Activated CD4-positive, alpha-beta memory T cell treated with anti-CD3 and anti-CD28 coated beads for 36 hours (primary cell): ENCODE data around the gene SBSN. TPM values are rescaled to one million over a fixed set of nuclear protein-coding genes. Genes with fewer than 3 reads are reported as not detected.

Source experiments
- CTCF ChIA-PET: fragments of 350-600 bp; sonication (Branson Sonifier 250); formaldehyde crosslinking; loops from one replicate; lab custom pipeline; 2021; ENCODE audit warnings: antibody characterized with exemption, inconsistent platforms; lab: Charles Lee
- POLR2A ChIA-PET: fragments of 350-600 bp; sonication (Branson Sonifier 250); formaldehyde crosslinking; loops from one replicate; lab custom pipeline; 2021; ENCODE audit warnings: antibody characterized with exemption; lab: Charles Lee
- DNase-seq: peaks from one replicate; pipeline ENCODE4 v3.0.0-alpha.2; 2020
- H3K27ac Mint-ChIP-seq: one replicate; pipeline ENCODE4 v1.8.0; 2021; ENCODE audit warnings: mixed read lengths
- H3K27me3 Mint-ChIP-seq: one replicate; pipeline ENCODE4 v1.8.0; 2021; ENCODE audit warnings: mixed read lengths
- H3K36me3 Mint-ChIP-seq: one replicate; pipeline ENCODE4 v1.8.0; 2021; ENCODE audit warnings: mixed read lengths
- H3K4me1 Mint-ChIP-seq: one replicate; pipeline ENCODE4 v1.8.0; 2021; ENCODE audit warnings: low read depth, mixed read lengths
- H3K4me3 Mint-ChIP-seq: one replicate; pipeline ENCODE4 v1.8.0; 2021; ENCODE audit warnings: mild to moderate bottlenecking, mixed read lengths
- H3K9me3 Mint-ChIP-seq: one replicate; pipeline ENCODE4 v1.8.0; 2021; ENCODE audit warnings: mixed read lengths
- intact Hi-C: fragments of 100-400 bp; cut with micrococcal nuclease; formaldehyde crosslinking; loops from one replicate; pipeline ENCODE4 v1.15.1; 2023
- total RNA-seq, 2 experiments: library from RNA; stranded (reverse); gene quantifications; one replicate each; pipeline ENCODE4 v1.2.3, GENCODE V29; 2021

The SBSN gene
- total RNA-seq, 2 experiments from 2014 or later = 0.10 TPM; not detected in 1

DNA sequence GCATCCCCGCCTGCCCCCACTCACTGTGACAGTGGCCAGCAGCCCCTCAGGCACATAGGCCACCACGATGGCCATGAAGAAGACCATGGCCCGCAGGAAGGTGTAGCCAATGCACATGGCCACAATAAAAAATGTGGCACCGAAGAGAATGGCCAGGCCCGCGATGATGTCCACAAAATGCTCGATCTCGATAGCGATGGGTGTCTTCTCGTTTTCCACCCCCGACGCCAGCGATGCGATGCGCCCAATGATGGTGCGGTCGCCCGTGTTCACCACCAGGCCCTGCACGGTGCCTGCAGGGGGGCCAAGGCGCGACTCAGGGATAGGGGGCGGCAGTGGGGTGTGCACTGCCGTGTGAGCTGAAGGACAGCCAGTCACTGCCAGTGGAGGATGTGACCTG lies 31.7 kb upstream of the SBSN start:
- no peak for DNase-seq
- Mint-ChIP-seq H3K27ac (no peak overlapping the region), H3K36me3 (no peaks in the 10 kb centered on the region), H3K9me3 (no peaks in the 10 kb centered on the region), H3K4me1 (peaks cover 9% of the 10 kb centered on the region), H3K27me3 (peaks cover 42% of the 10 kb centered on the region), H3K4me3 (no peak overlapping the region)
- CTCF ChIA-PET = interaction anchor here (1.4 to 5.2 kb wide), 2 partner anchors 11 to 49 kb away, joined by 3 to 31 read pairs; no protein-coding TSS in a partner anchor
- intact Hi-C loops = no loop called here
- POLR2A ChIA-PET = no interaction called here

DNA sequence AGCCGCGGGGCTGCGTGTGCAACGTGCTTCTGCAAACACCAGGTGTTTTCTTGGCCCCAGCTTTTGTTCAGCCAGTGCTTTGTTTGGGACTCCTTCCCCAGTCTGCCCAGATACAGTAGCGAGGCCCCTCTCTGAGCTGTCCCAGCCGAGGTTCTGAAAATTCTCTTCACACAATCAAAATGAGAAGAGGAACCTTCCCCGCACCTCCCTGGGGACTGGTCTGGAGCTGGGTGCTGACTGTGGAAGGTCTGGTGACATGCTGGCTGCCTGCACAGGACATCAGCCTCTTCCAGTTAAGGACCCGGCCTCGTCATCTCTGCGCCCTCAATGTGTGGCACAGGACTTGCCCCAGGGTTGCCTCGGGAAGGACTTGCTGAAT lies 31.2 kb upstream of the SBSN start:
- Mint-ChIP-seq H3K9me3 (no peaks in the 10 kb centered on the region), H3K4me1 (peaks cover 9% of the 10 kb centered on the region), H3K36me3 (no peaks in the 10 kb centered on the region), H3K27me3 (peaks cover 42% of the 10 kb centered on the region), H3K27ac (no peak overlapping the region), H3K4me3 (no peak overlapping the region)
- no peak for DNase-seq
- ChIA-PET POLR2A (no interaction called here), CTCF (interaction anchor here (1.4 to 5.2 kb wide), 2 partner anchors 11 to 49 kb away, joined by 3 to 31 read pairs; no protein-coding TSS in a partner anchor)
- intact Hi-C loops = no loop called here

DNA sequence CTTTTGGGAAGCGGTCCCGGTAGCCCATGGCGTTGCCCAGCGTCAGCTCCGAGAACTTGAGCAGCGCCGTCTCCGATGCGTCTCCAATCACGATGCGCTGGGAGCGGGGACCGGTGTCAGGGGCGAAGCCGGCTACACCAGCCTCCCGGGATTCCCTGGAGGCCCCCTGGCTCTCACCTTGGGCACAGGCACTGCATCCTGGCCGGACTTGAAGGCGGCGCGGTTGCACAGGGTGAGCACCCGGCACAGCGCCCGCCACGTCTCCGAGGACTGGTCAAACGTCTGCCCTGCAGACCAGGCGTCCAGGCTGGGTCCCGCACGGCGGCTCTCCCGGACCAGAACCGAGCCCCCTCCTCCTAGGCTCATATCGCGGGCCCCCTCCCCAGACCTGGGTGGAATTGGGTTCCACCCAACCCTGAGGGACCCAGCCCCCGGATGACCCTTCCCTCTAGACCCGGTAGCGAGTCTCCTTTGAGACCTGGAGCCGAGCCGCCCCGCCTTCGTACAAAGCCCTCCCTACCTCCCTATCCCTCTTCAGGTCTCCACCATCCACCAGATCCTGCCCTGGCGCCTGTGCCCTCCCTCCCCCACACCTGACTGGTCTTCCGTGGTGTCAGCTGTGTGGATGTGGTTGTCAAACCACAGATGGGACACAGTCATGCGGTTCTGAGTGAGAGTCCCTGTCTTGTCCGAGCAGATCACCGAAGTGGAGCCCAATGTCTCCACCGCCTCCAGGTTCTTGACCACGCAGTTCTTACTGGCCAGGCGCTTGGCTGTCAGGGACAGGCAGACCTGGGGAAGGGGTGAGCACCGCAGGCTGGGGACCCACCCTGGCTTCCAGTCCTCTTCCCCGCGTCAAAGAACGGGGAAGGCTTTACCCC lies 30.5 kb upstream of the SBSN start:
- no peak overlapping the region for H3K4me3 Mint-ChIP-seq
- H3K9me3 Mint-ChIP-seq = no peaks in the 10 kb centered on the region
- DNase-seq = no peak
- ChIA-PET POLR2A (no interaction called here), CTCF (interaction anchor here (1.4 to 5.2 kb wide), 2 partner anchors 10 to 48 kb away, joined by 3 to 31 read pairs; no protein-coding TSS in a partner anchor)
- H3K27me3 Mint-ChIP-seq = peaks cover 40% of the 10 kb centered on the region
- no peak overlapping the region for H3K27ac Mint-ChIP-seq
- intact Hi-C loops = no loop called here
- H3K4me1 Mint-ChIP-seq = peaks cover 9% of the 10 kb centered on the region
- H3K36me3 Mint-ChIP-seq = no peaks in the 10 kb centered on the region

DNA sequence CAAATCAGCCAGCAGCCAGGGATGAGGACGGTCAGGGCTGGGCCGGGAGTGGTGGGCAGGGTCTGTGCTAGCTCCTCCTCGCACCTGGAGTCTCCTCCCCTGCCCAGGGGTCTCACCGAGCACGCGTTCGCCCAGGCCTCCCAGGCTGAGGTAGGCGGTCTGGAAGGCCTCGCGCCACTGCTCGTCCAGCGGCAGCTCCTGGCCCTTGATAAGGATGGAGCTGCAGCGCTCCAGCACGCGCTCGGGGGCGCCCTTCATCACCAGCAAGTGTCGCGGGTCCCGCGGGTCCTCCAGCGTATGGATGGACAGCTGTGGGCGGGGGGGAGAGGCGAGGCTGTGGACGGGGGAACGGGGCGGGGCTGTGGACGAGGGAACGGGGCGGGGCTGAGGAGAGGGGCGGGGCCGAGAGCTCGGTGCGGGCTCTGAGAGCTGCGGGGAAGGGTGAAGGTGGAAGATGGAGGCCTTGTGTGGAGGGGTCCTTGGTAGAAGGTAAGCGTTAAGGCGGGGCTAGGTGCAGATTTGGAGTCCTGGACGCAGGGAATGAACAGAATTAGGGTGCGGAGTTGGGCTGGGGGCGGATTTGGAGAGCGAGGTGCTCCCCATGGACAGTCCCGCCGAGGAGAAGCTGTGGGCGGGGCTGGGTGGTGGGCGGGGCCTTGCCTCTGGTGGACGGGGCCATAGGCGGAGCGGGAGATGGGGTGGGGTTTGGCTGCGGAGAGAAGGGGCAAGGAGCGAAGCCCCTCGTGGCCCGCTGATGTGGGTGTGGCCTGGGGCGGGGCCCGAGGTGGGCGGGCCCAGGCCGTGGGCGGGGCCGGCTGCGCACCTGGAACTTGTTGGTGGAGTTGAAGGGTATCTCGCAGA lies 29.7 kb upstream of the SBSN start:
- peak overlapping the region; percentile 69 for H3K4me3 Mint-ChIP-seq
- DNase-seq = peak; percentile 64
- no peaks in the 10 kb centered on the region for H3K9me3 Mint-ChIP-seq
- ChIA-PET POLR2A (no interaction called here), CTCF (interaction anchor here (1.4 to 5.2 kb wide), 3 partner anchors 9 to 47 kb away, joined by 3 to 31 read pairs (median 8); no protein-coding TSS in a partner anchor)
- peaks cover 9% of the 10 kb centered on the region for H3K4me1 Mint-ChIP-seq
- H3K27ac Mint-ChIP-seq = no peak overlapping the region
- no peaks in the 10 kb centered on the region for H3K36me3 Mint-ChIP-seq
- intact Hi-C loops = no loop called here
- peaks cover 39% of the 10 kb centered on the region for H3K27me3 Mint-ChIP-seq

DNA sequence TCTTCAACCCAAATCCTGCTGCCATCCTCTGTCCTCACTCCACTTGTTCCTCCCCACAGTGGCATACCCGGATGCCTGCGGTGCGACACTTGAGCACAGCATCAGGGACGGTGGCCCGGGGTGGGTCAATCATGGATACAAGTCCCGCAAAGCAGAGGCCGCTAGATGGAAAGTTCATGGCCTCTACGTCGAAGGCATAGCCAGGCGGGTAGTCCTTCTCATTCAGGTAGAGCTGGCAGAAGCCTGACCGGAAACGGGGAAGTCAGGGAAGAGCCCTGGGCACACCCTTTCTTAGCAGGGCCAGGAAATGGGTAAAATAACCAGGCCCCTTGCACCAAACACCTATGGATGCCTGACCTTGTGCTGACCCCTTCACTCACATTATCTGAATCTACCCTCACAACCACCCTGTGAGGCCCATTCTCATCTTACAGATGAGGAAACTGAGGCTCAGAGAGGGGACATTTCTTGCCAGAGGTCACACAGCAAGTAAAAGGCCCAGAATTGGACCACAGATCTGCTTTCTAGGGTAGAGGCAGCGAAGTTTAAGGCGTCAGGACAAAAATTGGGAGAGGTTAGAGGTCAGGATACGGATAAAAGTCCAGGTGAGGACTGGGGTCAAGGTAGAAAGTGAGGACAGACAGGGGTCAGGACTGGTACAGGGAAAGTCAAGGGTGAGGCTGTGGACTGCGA lies 28.9 kb upstream of the SBSN start:
- Mint-ChIP-seq H3K4me3 (peak overlapping the region; percentile 1), H3K4me1 (peaks cover 9% of the 10 kb centered on the region), H3K9me3 (no peaks in the 10 kb centered on the region), H3K36me3 (no peaks in the 10 kb centered on the region), H3K27me3 (peaks cover 35% of the 10 kb centered on the region), H3K27ac (no peak overlapping the region)
- intact Hi-C loops = no loop called here
- CTCF ChIA-PET = interaction anchor here (1.1 to 5.2 kb wide), 4 partner anchors 8 to 47 kb away, joined by 3 to 31 read pairs (median 6); no protein-coding TSS in a partner anchor
- POLR2A ChIA-PET = no interaction called here
- no peak for DNase-seq

DNA sequence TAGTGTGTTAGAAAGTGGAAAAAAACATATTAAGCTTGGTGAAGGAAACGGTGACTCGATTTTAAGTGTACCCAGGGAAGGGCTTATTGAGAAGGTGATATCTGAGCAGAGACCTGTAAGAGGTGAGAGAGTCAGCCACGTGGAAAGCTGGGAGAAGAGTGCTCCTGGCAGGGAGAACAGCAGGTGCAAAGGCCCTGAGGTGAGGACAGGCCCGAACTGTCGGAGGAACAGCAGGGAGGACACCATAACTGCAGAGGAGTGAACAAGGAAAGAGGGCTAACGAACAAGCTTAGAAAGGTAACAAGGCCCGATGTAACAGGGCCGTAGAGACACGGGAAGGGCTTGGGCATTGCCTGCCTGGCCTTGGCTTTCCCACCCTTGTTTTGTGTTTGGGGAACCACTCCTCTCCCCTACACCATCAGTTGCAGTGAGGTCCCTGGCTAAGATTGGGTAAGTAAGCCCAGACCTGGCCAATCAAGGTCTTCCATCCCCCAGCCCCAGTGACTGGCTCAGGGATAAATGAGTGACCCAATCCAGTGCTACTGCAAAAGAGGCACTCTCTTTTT lies 28.0 kb upstream of the SBSN start:
- no peak for DNase-seq
- H3K27ac Mint-ChIP-seq = no peak overlapping the region
- peaks cover 28% of the 10 kb centered on the region for H3K27me3 Mint-ChIP-seq
- no peaks in the 10 kb centered on the region for H3K9me3 Mint-ChIP-seq
- POLR2A ChIA-PET = no interaction called here
- H3K4me3 Mint-ChIP-seq = no peak overlapping the region
- no peaks in the 10 kb centered on the region for H3K36me3 Mint-ChIP-seq
- intact Hi-C loops = no loop called here
- H3K4me1 Mint-ChIP-seq = peaks cover 9% of the 10 kb centered on the region
- CTCF ChIA-PET = interaction anchor here (1.1 to 5.2 kb wide), 4 partner anchors 7 to 61 kb away, joined by 3 to 31 read pairs (median 6); no protein-coding TSS in a partner anchor

DNA sequence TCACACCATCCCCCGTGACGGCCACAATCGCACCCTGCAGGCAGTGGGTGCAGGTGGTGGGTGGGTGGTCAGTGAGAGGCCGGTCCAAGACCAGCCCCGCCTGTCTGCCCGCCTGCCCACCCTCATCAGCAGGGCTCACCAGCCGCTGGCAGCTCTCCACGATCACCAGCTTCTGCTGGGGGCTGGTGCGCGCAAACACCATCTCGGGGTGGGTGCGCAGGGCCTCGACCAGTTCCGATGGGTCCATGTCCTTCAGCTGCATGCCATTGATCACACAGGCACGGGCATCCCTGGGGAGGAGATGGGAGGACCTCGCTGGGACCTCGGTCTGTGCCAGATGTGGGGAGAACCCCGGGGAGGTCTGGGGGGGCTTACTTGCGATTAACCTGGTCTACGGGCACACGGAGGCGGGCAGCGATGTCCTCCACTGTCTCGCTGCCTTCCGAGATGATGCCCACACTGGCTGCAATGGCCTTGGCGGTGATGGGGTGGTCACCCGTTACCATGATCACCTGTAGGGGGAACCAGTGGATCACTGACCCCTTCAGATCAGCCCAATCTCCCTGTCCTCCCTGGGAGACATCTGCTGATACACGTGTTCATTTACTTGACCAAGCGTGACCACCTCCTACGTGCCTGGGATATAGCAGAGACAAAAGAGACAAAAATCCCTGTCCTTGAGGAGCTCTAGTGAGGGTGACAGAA lies 27.3 kb upstream of the SBSN start:
- CTCF ChIA-PET = interaction anchor here (1.4 to 2.7 kb wide), 2 partner anchors 45 to 60 kb away, joined by 4 to 8 read pairs; no protein-coding TSS in a partner anchor
- intact Hi-C loops = no loop called here
- POLR2A ChIA-PET = no interaction called here
- Mint-ChIP-seq H3K4me3 (no peak overlapping the region), H3K4me1 (peaks cover 9% of the 10 kb centered on the region), H3K27ac (no peak overlapping the region), H3K27me3 (peaks cover 23% of the 10 kb centered on the region), H3K36me3 (peaks cover 2% of the 10 kb centered on the region), H3K9me3 (no peaks in the 10 kb centered on the region)
- DNase-seq = no peak

DNA sequence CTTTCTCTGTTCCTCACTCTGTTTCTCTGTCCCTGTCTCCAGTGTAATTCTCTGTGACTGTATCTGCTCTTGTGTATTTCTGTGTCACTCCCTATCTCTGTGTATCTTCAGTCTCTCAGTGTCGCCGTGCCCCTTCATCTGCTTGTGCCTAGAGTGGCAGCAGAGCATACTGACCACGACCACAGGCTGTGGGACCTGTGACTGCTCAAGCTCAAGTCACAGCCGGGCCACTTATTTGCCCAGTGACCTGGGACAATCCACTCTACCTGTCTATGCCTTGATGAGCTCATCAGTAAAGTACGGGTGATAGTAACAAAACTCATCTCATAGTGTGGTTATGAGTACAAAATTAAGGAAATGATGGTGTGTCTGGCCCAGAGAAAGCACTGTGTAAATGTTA lies 26.0 kb upstream of the SBSN start:
- Mint-ChIP-seq H3K9me3 (no peaks in the 10 kb centered on the region), H3K4me3 (no peak overlapping the region), H3K27me3 (peaks cover 9% of the 10 kb centered on the region), H3K4me1 (peaks cover 12% of the 10 kb centered on the region), H3K27ac (no peak overlapping the region), H3K36me3 (peaks cover 6% of the 10 kb centered on the region)
- intact Hi-C loops = no loop called here
- ChIA-PET CTCF (interaction anchor here (0.7 kb wide), 1 partner anchor 221 kb away, joined by 3 read pairs; no protein-coding TSS in a partner anchor), POLR2A (no interaction called here)
- DNase-seq = no peak

DNA sequence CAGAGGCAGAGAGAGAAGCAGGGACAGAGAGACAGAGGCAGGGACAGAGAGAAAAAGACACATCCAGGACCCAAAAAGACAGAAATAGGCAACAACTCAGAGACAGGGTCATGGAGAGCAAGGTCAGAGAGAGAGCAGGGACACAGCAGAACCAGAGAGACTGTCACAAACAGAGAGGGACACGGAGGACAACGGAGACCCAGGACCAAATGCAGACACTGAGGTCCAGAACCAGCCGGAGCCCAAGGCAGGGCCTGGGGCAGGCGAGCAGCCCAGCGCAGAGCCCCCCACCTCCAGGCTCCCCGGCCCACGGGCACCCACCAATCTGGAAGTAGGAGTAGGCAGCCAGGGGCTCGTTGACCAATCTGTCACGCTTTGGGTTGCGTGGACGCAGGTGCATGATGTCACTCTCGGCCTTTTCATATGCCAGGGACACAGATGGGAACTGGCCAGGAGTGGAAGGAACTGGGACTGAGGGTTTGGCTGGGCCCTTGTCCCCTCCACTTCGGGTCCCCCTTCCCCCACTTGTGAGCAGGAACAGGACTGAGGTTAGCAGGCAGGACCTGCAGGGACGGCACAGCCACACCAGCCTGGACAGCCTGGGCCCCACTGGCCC lies 25.4 kb upstream of the SBSN start:
- Mint-ChIP-seq H3K4me3 (no peak overlapping the region), H3K4me1 (peaks cover 14% of the 10 kb centered on the region), H3K27ac (no peak overlapping the region), H3K9me3 (no peaks in the 10 kb centered on the region), H3K36me3 (peaks cover 8% of the 10 kb centered on the region), H3K27me3 (peaks cover 5% of the 10 kb centered on the region)
- intact Hi-C loops = no loop called here
- POLR2A ChIA-PET = no interaction called here
- no peak for DNase-seq
- CTCF ChIA-PET = interaction anchor here (0.7 kb wide), 1 partner anchor 221 kb away, joined by 3 read pairs; no protein-coding TSS in a partner anchor

DNA sequence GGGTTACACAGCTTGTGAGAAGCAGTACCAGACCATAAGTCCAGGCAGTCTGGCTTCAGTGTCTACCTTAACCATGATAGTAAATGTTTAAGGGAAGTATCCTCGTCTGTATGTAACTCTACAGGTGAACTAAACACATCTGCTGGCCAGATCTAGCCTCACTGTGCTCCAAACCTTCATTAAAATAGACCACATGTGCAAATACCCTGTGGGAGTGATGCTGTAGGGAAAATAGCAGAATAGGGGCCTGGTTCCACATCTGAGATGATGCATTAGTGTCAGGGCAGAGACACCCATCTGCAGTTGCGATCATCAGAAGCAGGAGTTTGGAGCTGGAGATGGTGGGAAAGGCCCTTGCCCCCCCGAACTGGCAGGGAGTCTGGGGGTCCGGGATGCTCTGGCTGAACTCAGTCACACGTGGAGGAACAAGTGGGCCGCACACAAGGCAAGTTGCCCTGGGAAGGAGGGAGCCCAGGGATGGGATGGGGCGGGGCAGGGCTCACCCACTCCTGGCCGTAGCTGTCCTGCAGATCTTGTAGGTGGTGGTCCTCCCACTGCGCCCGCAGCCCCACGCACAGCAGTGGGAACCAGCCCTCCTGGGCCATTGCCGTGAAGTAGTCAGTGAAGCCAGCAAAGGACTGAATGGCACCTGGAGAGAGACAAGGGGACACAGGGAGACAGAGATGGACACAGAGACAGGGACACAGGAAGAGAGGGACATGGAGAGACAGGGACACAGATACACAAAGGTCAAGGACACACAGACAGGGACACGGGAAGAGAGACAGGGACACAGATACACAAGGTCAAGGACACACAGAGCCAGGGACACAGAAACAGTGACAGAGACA lies 24.6 kb upstream of the SBSN start:
- intact Hi-C loops = no loop called here
- H3K4me1 Mint-ChIP-seq = peaks cover 14% of the 10 kb centered on the region
- no peak overlapping the region for H3K4me3 Mint-ChIP-seq
- peaks cover 3% of the 10 kb centered on the region for H3K27me3 Mint-ChIP-seq
- no peak overlapping the region for H3K27ac Mint-ChIP-seq
- H3K36me3 Mint-ChIP-seq = peaks cover 12% of the 10 kb centered on the region
- CTCF ChIA-PET = no interaction called here
- POLR2A ChIA-PET = no interaction called here
- no peak for DNase-seq
- H3K9me3 Mint-ChIP-seq = no peaks in the 10 kb centered on the region
